Right hindlimb (tissue), 1 donor: ENCODE measurements around the gene MATCAP1.

Experiments used
- DNase-seq: peaks from one replicate; pipeline ENCODE4 v3.0.0-alpha.2; 2018

Gene MATCAP1

GRCh38 chr16:67155295-67156142 is 28.2 kb downstream of the MATCAP1 start:
- DNase-seq: peak; percentile 80

DNA sequence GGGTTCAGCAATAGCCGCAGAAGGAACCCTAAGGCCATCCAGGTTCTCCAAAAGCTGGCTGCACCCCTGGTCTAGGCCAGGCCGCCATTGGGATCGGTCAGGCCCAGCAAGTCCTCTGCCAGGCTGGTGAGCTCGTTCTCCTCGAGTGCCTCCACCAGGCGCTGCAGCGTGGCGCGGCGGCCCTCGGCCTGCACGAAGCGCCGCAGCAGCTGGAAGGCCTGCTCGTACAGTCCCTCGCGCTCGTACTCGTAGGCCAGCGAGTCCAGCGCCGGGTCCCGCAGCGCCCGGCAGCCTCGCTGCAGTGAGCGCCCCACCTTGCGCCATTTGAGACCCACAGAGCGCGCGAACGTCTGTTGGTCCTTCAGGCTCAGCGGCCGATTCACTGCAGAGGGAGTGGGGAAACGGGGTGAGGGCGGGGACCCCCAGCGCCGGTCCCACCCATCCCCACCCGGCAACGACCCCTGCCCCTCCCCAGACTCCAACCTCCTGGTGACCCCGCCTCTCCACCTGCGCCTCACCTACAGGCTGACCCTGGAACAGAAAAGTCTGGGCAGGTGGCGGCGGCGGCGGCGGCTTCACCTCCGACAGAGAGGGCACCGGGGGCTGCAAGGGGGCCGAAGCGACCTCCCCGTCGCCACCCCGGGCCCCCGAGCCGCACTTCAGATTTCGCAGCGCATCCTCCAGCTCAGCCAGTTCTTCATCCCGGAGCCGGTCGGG is 29.0 kb downstream of the MATCAP1 start:
- no peak for DNase-seq

- DNase-seq: no peak
These were observed 32.2 kb downstream of the MATCAP1 start for GRCh38 chr16:67151431-67152097.

DNA sequence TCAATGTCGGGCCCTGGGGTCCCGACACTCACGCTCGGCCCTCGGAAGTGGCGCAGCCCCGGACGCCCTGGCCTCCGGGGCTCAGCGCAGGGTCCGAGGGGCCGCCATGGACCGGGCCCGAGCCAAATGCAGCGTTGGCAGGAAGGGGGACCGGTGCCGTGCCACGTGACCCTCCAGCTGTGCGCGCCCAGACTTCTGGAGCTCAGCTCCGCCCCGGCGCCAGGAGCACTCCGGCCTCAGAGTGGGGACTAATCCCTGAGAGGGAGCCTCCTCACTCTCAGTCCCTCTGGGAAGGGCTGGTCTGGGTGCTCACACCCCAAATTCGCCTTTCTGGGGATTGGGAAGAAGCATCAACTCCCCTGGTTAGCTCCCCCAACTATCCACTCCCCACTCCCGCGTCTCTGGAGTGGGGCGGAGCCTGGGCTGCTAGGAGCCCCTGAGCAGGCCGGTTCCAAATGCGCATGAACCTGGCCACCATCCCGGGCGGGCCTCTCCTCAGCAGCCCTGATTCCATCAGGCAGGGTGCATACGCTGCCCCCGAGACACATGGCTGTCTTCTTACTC is 32.8 kb downstream of the MATCAP1 start, which contains the start of gene B3GNT9:
Gene B3GNT9 (minus strand): TSS at position 166 of the 564 bp plus-strand sequence. CDS start 513 bp downstream, outside the sequence.
- DNase-seq: peak; percentile 92

DNA sequence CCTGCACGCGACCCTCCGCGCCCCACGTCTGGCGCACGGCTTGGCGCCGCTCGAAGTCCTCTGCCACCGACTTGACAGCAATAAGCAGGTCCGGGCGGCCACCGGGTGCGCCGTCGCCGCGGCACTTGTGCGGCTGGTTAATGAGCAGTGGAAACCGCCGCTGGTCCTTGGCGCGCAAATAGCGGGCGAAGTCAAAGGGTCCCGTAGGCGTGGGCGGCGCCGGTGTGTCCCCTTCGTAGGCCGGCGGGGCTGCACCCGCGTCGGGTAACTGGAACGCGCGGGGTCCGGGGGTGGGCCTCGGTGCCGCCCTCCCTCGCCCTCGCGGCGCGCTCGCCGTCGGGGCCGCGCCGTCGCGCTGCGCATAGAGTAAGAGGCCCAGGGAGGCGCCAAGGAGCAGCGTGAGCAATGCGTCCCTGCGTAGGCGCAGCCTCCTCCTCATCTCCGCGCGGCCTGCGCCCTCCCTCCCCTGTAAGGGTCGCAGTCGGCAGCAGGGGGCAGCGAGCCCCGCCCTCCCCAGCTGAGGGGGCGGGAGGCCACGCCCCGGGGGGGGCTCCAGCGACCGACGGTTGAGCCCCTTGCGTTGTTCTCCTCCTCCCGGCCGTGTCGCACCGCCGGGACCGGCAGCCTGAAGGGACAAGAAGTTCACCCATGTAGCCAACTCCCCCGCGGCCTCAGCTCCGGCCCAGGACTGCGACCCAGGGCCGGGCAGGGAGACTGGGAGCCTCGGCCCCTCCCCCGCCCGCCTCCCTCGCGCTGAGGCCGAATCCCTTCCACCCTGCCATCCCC is 33.5 kb downstream of the MATCAP1 start:
- DNase-seq: peak; percentile 88

GRCh38 chr16:67149276-67150046 is 34.3 kb downstream of the MATCAP1 start:
- DNase-seq: no peak

GRCh38 chr16:67148656-67149275 is 35.0 kb downstream of the MATCAP1 start:
- no peak for DNase-seq

DNA sequence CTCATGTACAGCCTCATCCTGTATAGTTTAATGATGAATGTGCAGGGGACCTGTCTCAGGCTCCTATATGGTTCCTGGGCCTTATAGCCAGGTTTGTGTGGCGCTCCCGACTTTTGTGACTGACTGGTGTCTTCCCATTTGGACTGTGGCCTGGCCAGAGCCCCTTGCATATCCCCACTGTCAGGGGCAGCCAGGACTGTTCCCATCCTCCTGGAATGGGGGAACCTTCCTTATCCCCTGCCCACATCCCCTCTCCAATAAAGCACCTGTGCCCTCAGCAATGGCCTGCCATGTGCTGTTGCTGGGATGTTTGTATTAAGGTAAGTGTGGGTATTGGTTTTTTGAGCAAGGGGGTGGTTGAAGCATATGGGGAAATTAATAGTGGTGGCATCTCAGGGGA is 35.5 kb downstream of the MATCAP1 start:
- DNase-seq: no peak

DNA sequence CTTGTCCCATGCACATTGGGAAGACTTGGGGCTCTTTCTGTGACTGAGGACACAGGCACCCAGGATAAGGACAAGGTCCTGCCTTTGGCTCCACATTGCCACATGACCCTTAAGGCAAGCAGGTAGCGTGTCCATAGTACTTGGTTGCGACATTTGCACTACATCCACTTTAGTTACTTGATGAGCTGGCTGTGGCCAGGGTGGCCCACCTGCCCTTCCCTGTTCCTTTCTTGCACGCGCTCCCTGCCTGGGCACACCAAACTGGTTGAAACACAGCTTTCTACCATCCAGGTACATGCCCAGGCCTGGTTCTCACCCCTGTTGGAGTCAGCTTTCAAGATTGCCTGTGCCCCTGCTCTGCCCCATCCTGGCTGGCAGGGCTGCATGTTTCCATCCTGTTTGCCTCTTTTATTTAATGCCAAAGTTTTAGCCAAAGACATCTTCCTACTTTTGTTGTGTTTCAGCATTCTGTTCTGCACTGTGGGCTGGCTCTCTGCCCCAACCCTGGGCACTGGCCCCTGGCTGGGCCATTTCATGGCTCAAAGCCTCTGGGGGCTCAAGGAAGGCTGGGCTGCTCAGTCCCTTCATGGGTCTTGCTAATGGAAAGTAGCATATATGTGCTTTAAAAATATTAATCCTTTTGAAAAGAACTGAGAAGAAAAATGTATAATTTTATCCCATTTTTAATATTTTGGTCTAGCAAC is 36.2 kb downstream of the MATCAP1 start:
- DNase-seq: no peak

GRCh38 chr16:67146523-67147357 is 37.0 kb downstream of the MATCAP1 start:
- no peak for DNase-seq

DNA sequence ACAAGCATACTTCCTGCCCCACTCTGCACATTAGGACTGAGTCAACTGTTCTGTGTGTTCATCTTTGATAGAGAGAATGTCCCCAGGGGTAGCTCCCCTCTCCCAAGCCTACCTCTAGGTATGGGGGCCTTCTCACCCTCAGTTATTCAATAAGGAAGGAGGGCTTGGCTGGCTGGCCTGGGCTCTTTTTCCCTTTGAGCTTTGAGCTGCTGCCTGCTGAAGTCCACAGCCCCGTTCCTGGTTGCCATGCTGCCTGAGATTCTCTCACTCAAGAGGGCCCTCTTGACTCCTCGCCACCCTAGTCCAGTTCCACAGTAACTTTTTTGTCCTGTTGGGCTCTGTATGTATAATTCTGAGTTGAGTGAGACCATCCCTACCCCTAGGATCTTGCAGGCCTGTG is 38.0 kb downstream of the MATCAP1 start:
- DNase-seq: no peak

GRCh38 chr16:67144943-67145342 is 38.8 kb downstream of the MATCAP1 start:
- no peak for DNase-seq

DNA sequence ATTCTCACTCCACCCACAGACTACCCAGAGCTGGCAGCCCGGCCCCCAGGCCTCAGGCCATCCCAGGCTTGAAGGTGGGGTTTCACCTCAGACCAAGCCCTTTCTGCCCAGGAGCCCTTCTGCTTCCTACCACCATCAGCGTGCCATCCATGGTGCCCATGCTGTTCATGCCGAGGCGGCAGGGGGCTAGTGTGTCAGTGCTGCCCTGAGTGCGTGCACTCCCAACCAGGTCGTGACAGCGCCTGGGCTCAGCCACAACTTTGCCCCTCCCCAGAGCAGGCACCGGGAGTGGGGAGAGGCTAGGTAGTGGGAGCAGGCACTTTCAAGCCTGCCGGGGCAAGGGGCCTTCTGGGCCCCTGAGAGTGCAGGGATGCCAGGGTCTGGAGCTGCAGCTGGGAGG is 41.4 kb downstream of the MATCAP1 start:
- DNase-seq: no peak

DNA sequence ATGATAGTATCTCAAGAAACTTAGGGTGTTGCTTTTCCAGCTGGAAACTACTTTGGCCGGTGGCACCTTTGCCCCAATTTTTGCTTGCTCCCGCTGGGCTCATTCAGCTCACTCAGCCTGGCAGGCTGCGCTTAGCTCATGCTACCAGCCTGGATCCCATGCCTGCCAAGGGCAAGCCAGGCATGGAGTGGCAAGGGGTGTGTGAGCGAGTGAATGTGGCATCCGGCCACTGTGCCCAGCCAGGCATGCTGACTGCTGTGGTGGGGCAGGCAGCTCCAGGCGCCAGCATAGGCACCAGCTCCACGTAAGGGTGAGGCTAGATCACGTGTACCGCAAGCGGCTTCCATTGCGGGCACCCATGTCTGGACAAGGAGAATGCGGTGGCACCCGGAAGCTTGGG is 42.4 kb downstream of the MATCAP1 start:
- no peak for DNase-seq

DNA sequence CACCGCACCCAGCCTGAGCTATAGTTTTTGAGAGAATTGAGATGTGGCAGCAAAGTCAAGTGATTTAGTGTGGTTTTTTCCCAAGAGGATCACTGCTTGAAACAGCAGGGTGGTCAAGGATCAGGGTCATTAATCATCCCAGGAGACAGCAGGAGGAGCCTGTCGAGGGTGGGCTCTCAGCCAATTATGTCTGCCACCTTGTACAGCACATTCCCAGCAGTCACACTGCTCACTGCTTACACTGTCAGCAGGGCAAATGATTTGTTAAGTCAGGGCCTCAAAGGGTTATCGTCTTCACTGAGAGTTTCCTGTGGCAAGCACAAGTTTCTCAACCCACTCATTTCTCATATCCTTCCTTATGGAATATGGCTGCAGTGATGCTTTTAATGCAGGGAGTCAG is 46.2 kb downstream of the MATCAP1 start:
- DNase-seq: no peak

- no peak for DNase-seq
These were observed 54.3 kb downstream of the MATCAP1 start for GRCh38 chr16:67129422-67129821.

GRCh38 chr16:67128887-67129286 is 54.9 kb downstream of the MATCAP1 start:
- no peak for DNase-seq

DNA sequence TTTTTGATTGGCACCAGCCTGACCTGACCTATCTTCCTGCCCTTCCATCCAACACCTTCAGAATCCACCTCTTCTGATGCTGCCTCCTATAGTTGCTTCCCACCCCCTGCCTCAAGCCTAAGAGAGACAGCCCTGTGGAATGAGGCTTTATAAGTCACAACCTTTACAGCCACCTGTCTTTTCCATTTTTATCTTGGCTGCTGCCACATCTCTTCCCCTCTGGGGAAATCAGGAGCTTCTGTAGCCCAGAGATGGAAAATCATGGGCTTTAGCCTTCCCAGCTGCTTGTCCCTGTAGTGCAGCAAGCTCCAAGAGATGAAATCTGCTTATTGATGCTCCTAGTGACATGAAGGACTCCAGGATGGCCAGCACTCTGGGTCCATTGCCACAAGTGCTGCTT is 55.3 kb downstream of the MATCAP1 start:
- no peak for DNase-seq
